22Rv1 (cell line): Measurements from ENCODE around the gene COL9A3.

Source experiments
- ZFX ChIP-seq: fragments of 450-650 bp; IDR thresholded peaks from 2 replicates; pipeline ENCODE4 v1.6.1; 2017; ENCODE audit warnings: antibody characterized with exemption, borderline replicate concordance
- TF ChIP-seq, protein P1 (sequence below): fragments of 450-650 bp; IDR thresholded peaks from 2 replicates; pipeline ENCODE4 v1.5.1; 2017; ENCODE audit warnings: mild to moderate bottlenecking

DNA sequence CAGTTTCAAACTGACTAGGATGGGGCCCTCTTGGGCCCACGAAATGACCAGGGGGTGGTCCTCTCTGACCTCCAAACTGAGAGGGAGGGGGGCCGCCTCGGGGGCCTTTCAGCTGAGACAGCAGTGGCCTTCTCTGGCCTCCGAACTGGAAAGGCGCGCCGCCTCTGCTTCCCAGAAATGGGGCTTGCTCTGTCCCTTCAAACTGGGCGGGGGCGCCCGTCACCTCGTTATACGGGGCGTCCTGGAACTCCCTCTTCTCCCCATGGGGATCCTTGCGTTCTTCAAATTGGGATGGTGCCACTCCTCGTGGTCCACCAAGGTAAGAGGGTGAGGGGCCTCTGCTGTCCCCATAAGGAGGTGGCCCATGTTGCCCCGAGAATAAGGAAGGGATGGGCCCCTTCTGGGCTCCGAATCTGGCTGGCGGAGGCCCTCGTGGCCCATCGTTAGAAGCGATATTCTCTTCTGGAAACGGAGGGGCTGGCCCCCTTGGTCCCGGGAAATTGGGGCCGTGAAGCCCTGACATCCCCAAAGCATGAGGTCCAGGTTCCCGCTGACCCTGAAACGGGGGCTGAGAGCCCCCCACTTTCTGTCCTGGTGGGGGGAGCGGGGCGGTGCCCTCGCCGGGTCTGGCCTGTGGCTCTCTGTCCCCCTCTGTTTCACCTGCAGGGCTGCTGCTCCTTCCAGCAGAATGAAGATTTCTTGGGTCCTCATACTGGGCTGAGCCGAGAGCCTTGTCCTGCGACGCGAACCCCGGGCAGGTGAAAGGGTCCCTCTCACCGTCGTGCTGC lies 63.5 kb downstream of the COL9A3 start:
- TF ChIP-seq, protein P1, sequence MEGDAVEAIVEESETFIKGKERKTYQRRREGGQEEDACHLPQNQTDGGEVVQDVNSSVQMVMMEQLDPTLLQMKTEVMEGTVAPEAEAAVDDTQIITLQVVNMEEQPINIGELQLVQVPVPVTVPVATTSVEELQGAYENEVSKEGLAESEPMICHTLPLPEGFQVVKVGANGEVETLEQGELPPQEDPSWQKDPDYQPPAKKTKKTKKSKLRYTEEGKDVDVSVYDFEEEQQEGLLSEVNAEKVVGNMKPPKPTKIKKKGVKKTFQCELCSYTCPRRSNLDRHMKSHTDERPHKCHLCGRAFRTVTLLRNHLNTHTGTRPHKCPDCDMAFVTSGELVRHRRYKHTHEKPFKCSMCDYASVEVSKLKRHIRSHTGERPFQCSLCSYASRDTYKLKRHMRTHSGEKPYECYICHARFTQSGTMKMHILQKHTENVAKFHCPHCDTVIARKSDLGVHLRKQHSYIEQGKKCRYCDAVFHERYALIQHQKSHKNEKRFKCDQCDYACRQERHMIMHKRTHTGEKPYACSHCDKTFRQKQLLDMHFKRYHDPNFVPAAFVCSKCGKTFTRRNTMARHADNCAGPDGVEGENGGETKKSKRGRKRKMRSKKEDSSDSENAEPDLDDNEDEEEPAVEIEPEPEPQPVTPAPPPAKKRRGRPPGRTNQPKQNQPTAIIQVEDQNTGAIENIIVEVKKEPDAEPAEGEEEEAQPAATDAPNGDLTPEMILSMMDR, result no peak
- TF ChIP-seq ZFX, result no peak
